NCI-H187 (cell line): ENCODE measurements around the gene TUBD1.
"Not testable (repeated sequence)": the region's sequence is repeated elsewhere in the genome, so short reads cannot be mapped to it uniquely, and the experiment has no call there.

Experiments used
- DNase-seq, 2 experiments: peaks; one replicate each; lab custom pipeline; 2025; lab: John Stamatoyannopoulos, UW

The TUBD1 gene

GRCh38 chr17:59874376-59874775, 18.4 kb downstream of the TUBD1 start:
- DNase-seq, result no peak

- not testable (repeated sequence) for DNase-seq
These were observed 19.3 kb downstream of the TUBD1 start for GRCh38 chr17:59873414-59873813.

DNA sequence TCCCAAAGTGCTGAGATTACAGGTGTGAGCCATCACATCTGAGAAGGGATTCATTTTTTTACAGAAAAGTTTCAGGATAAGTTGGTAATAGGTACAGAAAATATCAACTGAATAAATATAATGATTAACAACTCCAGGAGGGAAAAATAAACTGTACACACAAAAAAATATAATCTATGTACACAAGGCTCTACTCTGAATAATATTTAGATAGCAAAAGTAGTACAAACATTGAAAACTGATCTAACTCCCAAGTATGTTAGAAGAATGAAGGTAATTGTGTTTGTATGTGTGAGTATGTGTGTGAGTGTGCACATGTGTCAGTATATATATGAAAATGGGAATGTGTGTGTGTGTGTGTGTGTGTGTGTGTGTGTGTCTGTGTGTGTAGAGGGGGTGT, 20.4 kb downstream of the TUBD1 start:
- no peak for DNase-seq

GRCh38 chr17:59870482-59870881, 22.3 kb downstream of the TUBD1 start:
- no peak for DNase-seq

DNA sequence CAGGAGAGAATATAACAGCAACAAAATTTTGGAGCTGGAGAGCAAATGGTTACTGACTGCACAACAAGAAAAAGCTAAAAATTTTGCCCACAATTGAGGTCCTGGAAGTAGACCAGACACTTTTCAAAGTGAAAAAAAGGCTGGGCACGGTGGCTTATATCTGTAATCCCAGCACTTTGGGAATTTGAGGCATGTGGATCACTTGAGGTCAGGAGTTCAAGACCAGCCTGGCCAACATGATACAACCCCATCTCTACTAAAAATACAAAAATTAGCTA, 22.9 kb downstream of the TUBD1 start:
- no peak for DNase-seq

GRCh38 chr17:59863616-59864015, 29.1 kb downstream of the TUBD1 start:
- DNase-seq, result no peak

GRCh38 chr17:59859444-59860025, 33.2 kb downstream of the TUBD1 start:
- DNase-seq, result no peak

DNA sequence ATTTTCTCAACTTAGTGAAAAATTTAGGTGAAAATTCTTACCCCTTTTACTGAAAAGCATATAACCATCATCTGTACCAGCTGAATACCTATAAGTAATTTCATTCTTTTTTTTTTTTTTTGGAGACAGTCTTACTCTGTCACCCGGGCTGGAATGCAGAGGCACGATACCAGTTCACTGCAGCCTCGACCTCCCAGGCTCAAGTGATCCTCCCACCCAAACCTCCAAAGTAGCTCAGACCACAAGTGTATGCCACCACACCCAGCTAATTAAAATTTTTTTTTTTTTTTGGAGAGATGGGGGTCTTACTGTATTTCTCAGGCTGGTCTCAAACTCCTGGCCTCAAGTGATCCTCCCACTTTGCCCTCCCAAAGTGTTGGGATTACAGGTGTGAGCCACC, 33.8 kb downstream of the TUBD1 start:
- DNase-seq, result no peak

- no peak for DNase-seq
These were observed 34.5 kb downstream of the TUBD1 start for GRCh38 chr17:59858167-59858816.

DNA sequence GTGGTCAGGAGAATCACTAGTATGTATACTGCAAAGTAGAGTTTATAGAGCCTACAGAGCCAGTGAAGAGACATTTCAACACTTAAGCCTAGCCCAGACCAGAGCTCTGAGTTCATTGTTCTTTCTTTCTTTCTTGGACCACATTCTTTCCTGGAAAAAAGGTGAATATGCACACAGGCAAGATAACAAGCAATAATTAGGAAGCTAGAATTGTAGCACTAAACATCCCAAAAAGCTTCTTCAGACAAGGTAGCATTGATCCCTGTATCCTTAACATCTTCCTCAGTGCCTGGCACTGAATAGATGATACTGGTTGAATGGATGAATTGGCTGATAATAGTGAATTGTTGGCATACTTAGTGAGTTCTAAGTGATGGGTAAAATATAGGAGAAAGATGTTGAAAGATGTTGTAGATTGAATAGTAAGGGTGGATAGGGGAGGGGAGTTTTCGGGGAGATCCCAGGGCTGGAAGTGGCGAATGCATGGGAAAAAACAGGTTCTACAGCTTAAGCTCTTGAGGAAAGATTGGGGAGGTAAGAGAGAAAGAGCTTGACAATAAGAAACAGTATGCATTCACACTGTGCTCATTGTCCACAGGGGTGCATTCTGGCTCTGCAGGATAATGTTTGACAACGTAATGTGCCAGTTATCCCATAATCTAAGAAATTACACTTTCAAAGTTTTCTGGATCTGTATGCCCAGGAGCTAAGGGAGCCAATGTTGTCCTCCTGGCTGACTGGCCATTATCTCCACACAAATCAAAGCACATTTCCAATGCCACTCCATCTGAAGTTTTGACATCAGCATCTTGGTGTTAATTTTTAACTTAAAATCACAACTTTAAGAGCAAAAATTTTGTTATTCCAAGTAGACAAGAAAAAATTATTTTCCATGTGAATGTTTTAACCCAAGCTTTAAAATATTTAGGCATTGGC, 35.6 kb downstream of the TUBD1 start:
- no peak for DNase-seq

DNA sequence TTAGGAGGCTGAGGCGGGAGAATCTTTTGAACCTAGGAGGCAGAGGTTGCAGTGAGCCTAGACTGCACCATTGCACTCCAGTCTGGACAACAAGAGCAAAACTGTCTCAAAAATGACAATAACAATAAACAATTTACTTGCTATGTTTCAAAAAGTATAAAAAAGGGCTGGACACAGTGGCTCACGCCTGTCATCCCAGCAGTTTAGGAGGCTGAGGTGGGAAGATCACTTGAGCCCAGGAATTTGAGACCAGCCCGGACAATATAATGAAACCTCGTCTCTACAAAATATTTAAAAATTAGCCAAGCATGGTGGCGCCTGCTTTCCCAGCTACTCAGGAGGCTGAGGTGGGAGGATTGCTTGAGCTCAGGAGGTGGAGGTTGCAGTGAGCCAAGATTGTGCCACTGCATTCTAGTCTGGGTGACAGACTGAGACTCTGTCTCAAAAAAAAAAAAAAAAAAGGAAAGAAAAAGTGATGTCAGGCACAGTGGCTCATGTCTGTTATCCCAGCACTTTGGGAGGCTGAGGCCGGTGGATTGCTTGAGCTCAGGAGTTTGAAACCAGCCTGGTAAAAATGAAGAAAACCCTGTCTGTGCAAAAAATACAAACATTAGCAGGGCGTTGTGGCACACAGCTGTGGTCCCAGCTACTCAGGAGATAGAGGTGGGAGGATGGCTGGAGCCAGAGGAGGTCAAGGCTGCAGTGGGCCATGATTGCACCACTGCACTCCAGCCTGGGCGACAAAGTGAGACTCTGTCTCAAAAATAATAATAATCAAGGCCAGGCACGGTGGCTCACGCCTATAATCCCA, 38.6 kb downstream of the TUBD1 start:
- not testable (repeated sequence) for DNase-seq

- no peak for DNase-seq
These were observed 39.4 kb downstream of the TUBD1 start for GRCh38 chr17:59853168-59853918.

DNA sequence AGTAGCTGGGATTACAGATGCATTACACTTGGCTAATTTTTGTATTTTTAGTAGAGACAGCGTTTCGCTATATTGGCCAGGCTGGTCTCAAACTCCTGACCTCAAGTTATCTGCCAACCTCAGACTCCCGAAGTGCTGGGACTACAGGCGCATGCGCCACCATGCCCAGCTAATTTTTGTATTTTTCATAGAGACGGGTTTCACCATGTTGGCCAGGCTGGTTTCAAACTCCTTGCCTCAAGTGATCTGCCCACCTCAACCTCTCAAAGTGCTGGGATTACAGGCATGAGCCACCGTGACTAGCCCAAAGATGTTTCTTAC, 39.9 kb downstream of the TUBD1 start:
- not testable (repeated sequence) for DNase-seq

- no peak for DNase-seq
These were observed 41.0 kb downstream of the TUBD1 start for GRCh38 chr17:59851439-59852375.

GRCh38 chr17:59850311-59850710, 42.4 kb downstream of the TUBD1 start:
- not testable (repeated sequence) for DNase-seq

GRCh38 chr17:59848778-59849177, 44.0 kb downstream of the TUBD1 start:
- DNase-seq, result no peak

DNA sequence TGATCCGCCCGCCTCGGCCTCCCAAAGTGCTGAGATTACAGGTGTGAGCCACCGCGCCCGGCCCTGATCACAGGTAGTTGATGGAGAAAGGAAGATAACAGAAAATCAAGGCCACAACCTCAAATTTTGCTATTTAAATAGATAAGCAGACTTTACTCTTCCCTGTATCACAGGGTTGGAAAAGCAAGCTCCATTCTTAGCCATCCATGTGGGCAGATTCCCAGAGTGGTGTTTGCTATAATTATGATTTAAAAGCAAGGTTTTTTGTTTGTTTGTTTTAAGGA, 44.4 kb downstream of the TUBD1 start:
- no peak for DNase-seq

- no peak for DNase-seq
These were observed 46.2 kb downstream of the TUBD1 start for GRCh38 chr17:59846394-59847165.

- DNase-seq, result no peak
These were observed 46.9 kb downstream of the TUBD1 start for GRCh38 chr17:59845595-59846393.
